Fibroblast of skin of abdomen (primary cell): ENCODE measurements around the gene CROCC.
"Not testable (repeated sequence)": the region's sequence is repeated elsewhere in the genome, so short reads cannot be mapped to it uniquely, and the experiment has no call there.

Source experiments
- DNase-seq: peaks from one replicate; pipeline ENCODE4 v3.0.0-alpha.2; 2013

CROCC gene

DNA sequence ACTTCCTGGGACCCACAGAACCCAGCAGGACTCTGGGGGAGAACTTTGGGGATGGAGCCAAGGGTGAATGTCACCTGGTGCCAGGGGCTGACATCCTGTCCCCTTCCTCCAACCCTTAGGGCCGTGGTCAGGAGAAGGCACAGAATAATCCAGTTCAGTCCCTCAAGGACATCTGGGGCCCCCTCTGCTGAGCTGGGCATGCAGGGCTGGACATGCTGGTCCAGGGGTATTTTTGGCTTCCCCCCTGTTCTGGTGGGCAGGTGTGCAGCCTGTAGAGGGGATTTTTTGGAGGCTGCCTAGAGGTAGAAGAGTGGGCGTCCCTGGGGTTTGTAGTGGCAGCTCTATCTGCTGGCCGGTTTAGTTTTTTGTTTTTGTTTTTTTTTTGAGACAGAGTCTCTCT, 3.4 kb upstream of the CROCC start:
- DNase-seq, result no peak

- not testable (repeated sequence) for DNase-seq
Observed at GRCh38 chr1:16918936-16919665, 2.6 kb upstream of the CROCC start.

GRCh38 chr1:16920951-16921350, 780 bp upstream of the CROCC start:
- no peak for DNase-seq

GRCh38 chr1:16922466-16922865, 735 bp downstream of the CROCC start:
- DNase-seq, result no peak

DNA sequence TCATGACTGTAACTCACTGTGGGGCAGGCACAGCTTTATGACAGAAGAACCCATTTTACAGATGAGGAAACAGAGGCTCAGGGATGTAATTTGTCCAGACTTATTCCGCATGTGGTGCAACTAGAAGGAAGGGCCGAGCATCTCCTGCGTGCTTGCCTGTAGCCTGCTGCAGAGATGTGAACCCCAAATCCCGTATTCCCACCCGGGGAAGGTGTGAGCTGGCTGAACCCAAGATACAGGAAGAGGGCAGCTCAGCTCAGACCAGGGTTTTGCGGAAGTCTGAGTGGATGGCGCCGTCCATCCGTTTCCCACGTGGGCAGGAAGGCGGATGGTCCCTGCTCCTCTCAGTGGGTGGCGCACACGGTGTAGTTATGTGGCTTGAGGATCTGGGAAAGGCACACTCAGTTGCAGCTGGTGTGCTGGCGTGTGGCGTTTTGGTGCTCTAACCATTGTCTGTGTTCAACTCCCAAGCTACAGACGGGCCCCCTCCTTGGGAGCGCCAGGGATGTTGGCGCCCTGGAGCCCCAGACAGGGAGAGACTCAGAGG, 1.2 kb downstream of the CROCC start:
- no peak for DNase-seq

- no peak for DNase-seq
Observed at GRCh38 chr1:16924216-16924918, 2.6 kb downstream of the CROCC start.

- no peak for DNase-seq
Observed at GRCh38 chr1:16924919-16925477, 3.3 kb downstream of the CROCC start.

- DNase-seq, result no peak
Observed at GRCh38 chr1:16925635-16926490, 4.1 kb downstream of the CROCC start.

- DNase-seq, result no peak
Observed at GRCh38 chr1:16926491-16927073, 4.9 kb downstream of the CROCC start.

- no peak for DNase-seq
Observed at GRCh38 chr1:16927256-16927655, 5.5 kb downstream of the CROCC start.

- no peak for DNase-seq
Observed at GRCh38 chr1:16927711-16928485, 6.2 kb downstream of the CROCC start.

DNA sequence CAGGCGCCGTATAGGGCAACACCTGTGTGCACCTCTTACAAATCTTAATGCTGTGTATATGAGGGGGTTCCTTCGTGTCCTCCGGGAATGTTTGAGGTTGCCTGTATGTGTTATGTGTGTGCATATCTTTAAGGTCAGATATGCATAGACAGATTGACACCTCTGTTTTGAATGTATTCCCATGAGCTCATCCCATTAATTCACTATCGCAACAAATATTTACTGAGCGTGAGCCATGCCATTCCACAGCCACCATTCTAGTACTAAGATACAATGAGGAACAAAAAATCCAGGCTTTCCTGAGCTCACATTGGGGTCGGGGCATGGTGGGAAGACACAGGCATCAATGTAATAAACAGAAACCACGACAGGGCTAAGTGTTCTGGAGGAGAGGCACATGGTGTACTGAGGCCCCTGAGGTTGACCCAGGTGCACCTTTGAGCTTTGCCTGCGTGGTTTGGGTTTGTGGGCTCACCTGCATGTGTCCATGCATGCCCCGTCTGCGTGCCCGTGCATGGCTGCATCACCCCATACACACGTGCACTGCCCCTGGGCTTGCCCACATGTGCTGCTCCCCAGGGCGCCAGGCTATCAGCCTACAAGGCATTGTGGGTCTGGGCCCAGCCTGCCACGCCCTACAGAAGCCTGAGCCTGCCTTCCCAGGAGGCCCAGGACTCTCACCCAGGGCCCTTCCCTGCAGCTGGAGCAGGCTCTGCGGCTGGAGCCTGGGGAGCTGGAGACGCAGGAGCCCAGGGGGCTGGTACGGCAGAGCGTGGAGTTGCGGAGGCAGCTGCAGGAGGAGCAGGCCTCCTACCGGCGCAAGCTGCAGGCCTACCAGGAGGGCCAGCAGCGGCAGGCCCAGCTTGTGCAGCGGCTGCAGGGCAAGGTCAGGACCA, 7.7 kb downstream of the CROCC start:
- DNase-seq, result not testable (repeated sequence)

GRCh38 chr1:16931206-16931934, 9.6 kb downstream of the CROCC start:
- DNase-seq, result not testable (repeated sequence)

GRCh38 chr1:16933945-16934344, 12.2 kb downstream of the CROCC start:
- DNase-seq, result not testable (repeated sequence)

GRCh38 chr1:16936580-16936979, 14.8 kb downstream of the CROCC start:
- DNase-seq, result not testable (repeated sequence)

DNA sequence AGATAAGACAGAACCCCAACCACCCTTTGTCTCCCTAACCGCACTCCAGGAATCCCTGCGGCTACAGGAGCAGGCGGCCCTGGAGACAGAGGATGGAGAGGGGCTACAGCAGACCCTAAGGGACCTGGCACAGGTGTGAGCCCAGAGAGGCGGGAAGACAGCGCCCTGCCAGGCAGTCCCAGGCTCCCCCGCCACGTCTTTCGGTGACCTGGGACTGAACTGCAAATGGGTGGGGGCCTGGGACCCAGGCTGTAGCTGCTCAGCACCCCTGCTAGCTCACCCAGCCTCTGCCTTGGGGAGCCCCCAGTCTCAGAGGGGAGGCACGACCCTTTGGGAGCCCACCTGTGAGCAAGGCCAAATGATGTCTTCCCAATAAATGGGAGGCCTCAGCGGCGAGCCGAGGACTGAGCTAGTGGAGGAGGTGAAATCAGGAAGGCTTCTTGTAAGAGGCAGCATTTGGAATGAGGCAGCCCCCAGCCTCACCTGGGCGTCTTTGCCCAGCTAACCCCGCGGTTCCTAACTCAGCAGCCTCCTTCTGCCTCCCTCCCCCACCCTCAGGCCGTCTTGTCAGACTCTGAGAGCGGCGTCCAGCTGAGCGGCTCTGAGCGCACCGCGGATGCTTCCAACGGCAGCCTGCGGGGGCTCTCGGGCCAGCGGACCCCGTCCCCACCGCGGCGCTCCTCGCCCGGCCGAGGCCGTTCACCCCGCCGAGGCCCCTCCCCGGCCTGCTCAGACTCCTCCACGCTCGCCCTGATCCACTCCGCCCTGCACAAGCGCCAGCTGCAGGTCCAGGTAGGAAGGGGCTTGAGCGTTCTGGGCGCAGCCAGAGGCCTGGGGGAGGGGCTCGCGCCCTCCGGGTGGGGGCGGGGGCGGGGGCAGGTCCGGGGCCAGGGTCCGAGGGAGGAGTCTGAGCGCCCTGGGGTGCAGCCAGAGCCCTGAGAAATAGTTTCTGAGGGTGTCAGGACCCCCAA, 16.9 kb downstream of the CROCC start:
- no peak for DNase-seq

GRCh38 chr1:16939386-16940180, 17.9 kb downstream of the CROCC start:
- DNase-seq, result not testable (repeated sequence)
